GM15510 (cell line): ENCODE data around the gene RPL22.

ENCODE experiments used
- POLR2A ChIP-seq: IDR thresholded peaks from 3 replicates; pipeline ENCODE4 v1.6.1; 2011; ENCODE audit warnings: borderline replicate concordance; ENCODE audit not compliant: insufficient read length; ENCODE audit errors: extremely low read depth

RPL22 gene

GRCh38 chr1:6239950-6240768, 40.8 kb upstream of the RPL22 start:
- TF ChIP-seq POLR2A = no peak

GRCh38 chr1:6239213-6239752, 39.9 kb upstream of the RPL22 start:
- TF ChIP-seq POLR2A = no peak

DNA sequence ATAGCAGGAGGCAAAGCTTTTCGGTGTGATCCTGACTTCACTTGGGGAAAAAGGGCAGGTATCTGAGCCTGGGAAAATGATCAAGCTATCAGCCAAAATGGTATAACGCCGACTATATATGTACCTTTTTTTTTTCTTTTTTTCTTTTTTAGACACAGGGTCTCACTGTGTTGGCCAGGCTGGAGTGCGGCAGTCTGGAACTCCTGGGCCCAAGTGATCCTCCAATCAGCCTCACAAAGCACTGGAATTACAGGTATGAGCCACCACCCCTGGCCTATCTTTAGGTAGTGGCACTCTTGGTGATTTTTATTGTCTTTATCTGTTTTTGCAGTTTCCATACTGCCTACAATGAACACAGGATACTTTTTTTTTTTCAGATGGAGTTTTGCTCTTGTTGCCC, 37.7 kb upstream of the RPL22 start:
- TF ChIP-seq POLR2A = no peak

DNA sequence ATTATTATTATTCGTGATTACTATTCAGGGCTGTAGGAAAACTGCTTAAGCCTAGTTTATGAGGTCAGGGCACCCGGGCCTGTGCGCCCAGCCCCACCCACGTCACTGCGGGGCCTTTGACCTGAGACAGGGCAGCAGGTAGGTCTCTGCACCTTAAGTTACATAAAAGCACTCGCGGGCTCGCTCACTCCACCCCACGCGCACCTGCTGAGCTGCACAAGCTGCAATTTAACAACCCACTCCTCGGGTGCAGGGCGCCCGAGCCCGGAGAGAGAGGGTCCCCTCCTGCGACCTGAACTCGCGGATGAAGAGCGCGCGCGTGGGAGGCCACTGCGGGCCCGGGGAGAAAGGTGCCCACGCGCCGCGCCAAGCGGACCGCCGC, 35.9 kb upstream of the RPL22 start:
- TF ChIP-seq POLR2A = no peak

- no peak for TF ChIP-seq POLR2A
These were observed 35.3 kb upstream of the RPL22 start for GRCh38 chr1:6234502-6235295.

GRCh38 chr1:6233376-6233775, 34.0 kb upstream of the RPL22 start:
- no peak for TF ChIP-seq POLR2A

DNA sequence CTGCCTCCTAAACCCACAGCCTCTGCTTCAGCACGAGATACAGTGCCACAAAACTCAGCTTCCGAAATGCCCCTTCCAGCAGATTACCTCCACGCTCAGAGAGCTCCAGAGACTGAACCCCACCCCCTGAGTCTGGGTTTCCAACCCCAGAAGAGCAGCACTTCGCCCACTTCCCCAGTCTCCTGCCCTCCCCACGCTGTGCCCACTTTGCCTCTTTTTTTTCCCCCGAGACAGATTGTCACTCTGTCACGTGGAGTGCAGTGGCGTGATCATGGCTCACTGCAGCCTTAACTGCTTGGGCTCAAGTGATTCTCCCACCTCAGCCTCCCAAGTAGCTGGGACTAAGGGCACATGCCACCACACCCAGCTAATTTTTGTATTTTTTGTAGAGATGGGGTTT, 26.3 kb upstream of the RPL22 start:
- no peak for TF ChIP-seq POLR2A

DNA sequence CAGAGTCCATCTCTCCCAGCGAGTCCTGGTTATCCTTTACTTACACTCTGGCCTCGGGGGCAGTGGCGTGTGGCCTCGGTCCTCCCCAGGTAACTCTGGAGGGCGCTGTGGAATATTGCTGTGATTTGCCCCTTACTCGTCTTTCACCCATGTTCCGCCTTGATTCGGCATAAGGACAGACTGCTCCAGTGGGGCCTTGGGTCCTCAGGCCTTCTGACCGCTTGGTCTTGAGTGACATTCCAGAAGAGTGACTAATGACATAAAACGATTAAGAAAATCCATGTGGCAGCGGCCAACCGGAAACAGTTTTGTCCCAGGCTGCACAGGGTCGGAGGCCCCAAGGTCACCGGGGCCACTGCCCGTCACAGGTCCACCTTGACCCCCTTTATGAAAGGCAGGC, 25.3 kb upstream of the RPL22 start:
- no peak for TF ChIP-seq POLR2A

DNA sequence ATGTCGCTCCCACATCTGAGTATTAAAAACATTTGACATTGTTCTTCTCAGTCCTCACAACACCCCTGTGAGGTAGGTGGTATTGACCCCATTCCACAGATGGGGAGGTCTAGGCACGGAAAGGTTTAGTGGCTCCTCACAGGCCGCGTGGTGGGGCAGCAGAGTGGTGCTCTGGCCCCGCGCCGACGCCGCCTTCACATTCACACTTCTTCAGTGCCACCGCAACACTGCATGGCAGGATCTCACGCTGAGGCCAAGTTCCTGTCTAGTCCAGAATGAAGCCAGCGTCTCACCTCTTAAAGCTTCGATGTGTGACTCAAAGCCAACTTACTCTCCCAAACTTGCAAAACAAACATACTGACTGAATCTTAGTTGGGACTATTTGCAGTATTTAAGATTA, 24.2 kb upstream of the RPL22 start:
- no peak for TF ChIP-seq POLR2A

- no peak for TF ChIP-seq POLR2A
These were observed 23.2 kb upstream of the RPL22 start for GRCh38 chr1:6222636-6223035.

- TF ChIP-seq POLR2A = no peak
These were observed 21.9 kb upstream of the RPL22 start for GRCh38 chr1:6221210-6221784.

- TF ChIP-seq POLR2A = no peak
These were observed 20.8 kb upstream of the RPL22 start for GRCh38 chr1:6220236-6220635.

- no peak for TF ChIP-seq POLR2A
These were observed 19.2 kb upstream of the RPL22 start for GRCh38 chr1:6218375-6219164.

DNA sequence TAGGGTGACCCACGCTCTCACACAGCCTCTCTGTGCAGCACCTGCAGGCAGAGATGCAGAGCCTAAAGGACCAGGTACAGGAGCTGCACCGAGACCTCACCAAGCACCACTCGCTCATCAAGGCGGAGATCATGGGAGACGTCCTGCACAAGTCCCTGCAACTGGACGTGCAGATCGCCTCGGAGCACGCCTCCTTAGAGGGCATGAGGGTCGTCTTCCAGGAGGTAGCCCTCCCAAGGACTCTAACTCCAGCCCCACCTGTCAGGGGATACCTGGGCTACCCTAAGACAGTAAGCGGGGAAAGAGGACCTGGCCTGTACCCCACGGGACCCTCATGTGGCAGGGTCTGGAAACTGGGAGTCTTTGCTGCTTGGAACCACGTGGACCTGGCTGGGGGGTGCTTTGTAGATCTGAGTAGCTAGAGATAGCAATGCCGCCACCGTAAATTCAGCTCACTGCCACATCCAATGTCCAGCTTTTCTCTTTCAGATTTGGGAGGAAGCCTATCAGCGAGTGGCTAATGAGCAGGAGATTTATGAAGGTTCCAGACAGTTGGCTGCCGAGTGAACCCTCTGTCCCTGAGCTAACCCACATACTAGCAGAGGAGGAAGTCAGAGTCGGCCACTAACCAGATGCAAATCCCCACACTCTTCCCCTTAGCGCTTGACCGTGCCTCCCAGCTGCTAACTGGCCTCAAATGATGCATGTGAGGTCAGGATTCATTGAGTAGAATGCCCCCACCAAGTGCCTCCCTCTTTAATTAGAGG, 13.0 kb upstream of the RPL22 start:
- TF ChIP-seq POLR2A = no peak
